ENCODE data around the gene ARHGAP32. TPM values are rescaled to one million over a fixed set of nuclear protein-coding genes. Genes with fewer than 3 reads are reported as not detected.

ARHGAP32 gene
- total RNA-seq, 1 donor = 4.9 TPM

- Histone ChIP-seq H3K9me3 (ENCODE audit: low read depth, low read length) (no peaks in the 10 kb centered on the region), H3K4me3 (ENCODE audit: low read length) (no peak overlapping the region), H3K4me1 (ENCODE audit: insufficient read depth, low read length) (no peaks in the 10 kb centered on the region), H3K27me3 (ENCODE audit: insufficient read depth, low read length) (no peaks in the 10 kb centered on the region)
These were observed 257.8 kb downstream of the ARHGAP32 start for GRCh38 chr11:128934351-128934750.

- H3K4me1 ChIP-seq (ENCODE audit: insufficient read depth, low read length) = no peaks in the 10 kb centered on the region
- H3K4me3 ChIP-seq (ENCODE audit: low read length) = no peak overlapping the region
- H3K27me3 ChIP-seq (ENCODE audit: insufficient read depth, low read length) = no peaks in the 10 kb centered on the region
- no peaks in the 10 kb centered on the region for H3K9me3 ChIP-seq (ENCODE audit: low read depth, low read length)
These were observed 258.5 kb downstream of the ARHGAP32 start for GRCh38 chr11:128933481-128934178.

GRCh38 chr11:128931668-128932067 is 260.5 kb downstream of the ARHGAP32 start:
- Histone ChIP-seq H3K4me1 (ENCODE audit: insufficient read depth, low read length) (peaks cover 9% of the 10 kb centered on the region), H3K9me3 (ENCODE audit: low read depth, low read length) (no peaks in the 10 kb centered on the region), H3K27me3 (ENCODE audit: insufficient read depth, low read length) (no peaks in the 10 kb centered on the region), H3K4me3 (ENCODE audit: low read length) (no peak overlapping the region)

GRCh38 chr11:128931066-128931465 is 261.1 kb downstream of the ARHGAP32 start:
- no peaks in the 10 kb centered on the region for H3K27me3 ChIP-seq (ENCODE audit: insufficient read depth, low read length)
- peaks cover 9% of the 10 kb centered on the region for H3K4me1 ChIP-seq (ENCODE audit: insufficient read depth, low read length)

GRCh38 chr11:128929991-128930390 is 262.1 kb downstream of the ARHGAP32 start:
- H3K9me3 ChIP-seq (ENCODE audit: low read depth, low read length) = no peaks in the 10 kb centered on the region
- no peaks in the 10 kb centered on the region for H3K27me3 ChIP-seq (ENCODE audit: insufficient read depth, low read length)
- peaks cover 9% of the 10 kb centered on the region for H3K4me1 ChIP-seq (ENCODE audit: insufficient read depth, low read length)
- H3K4me3 ChIP-seq (ENCODE audit: low read length) = no peak overlapping the region

More at GRCh38 chr11:128931066-128931465, 261.1 kb downstream of the ARHGAP32 start:
- no peaks in the 10 kb centered on the region for H3K9me3 ChIP-seq (ENCODE audit: low read depth, low read length)
- H3K4me3 ChIP-seq (ENCODE audit: low read length) = no peak overlapping the region

GRCh38 chr11:128929468-128929867 is 262.7 kb downstream of the ARHGAP32 start:
- peaks cover 9% of the 10 kb centered on the region for H3K4me1 ChIP-seq (ENCODE audit: insufficient read depth, low read length)
- H3K4me3 ChIP-seq (ENCODE audit: low read length) = no peak overlapping the region
- no peaks in the 10 kb centered on the region for H3K27me3 ChIP-seq (ENCODE audit: insufficient read depth, low read length)
- H3K9me3 ChIP-seq (ENCODE audit: low read depth, low read length) = no peaks in the 10 kb centered on the region

- Histone ChIP-seq H3K9me3 (ENCODE audit: low read depth, low read length) (no peaks in the 10 kb centered on the region), H3K4me3 (ENCODE audit: low read length) (no peak overlapping the region), H3K27me3 (ENCODE audit: insufficient read depth, low read length) (no peaks in the 10 kb centered on the region), H3K4me1 (ENCODE audit: insufficient read depth, low read length) (peaks cover 9% of the 10 kb centered on the region)
These were observed 263.7 kb downstream of the ARHGAP32 start for GRCh38 chr11:128928400-128928799.

- H3K9me3 ChIP-seq (ENCODE audit: low read depth, low read length) = no peaks in the 10 kb centered on the region
- H3K4me1 ChIP-seq (ENCODE audit: insufficient read depth, low read length) = peaks cover 9% of the 10 kb centered on the region
- H3K4me3 ChIP-seq (ENCODE audit: low read length) = no peak overlapping the region
- H3K27me3 ChIP-seq (ENCODE audit: insufficient read depth, low read length) = no peaks in the 10 kb centered on the region
These were observed 264.3 kb downstream of the ARHGAP32 start for GRCh38 chr11:128927683-128928336.

- Histone ChIP-seq H3K27me3 (ENCODE audit: insufficient read depth, low read length) (no peaks in the 10 kb centered on the region), H3K9me3 (ENCODE audit: low read depth, low read length) (no peaks in the 10 kb centered on the region), H3K4me3 (ENCODE audit: low read length) (no peak overlapping the region), H3K4me1 (ENCODE audit: insufficient read depth, low read length) (peaks cover 9% of the 10 kb centered on the region)
These were observed 265.0 kb downstream of the ARHGAP32 start for GRCh38 chr11:128927108-128927461.

GRCh38 chr11:128926437-128927107 is 265.6 kb downstream of the ARHGAP32 start:
- Histone ChIP-seq H3K9me3 (ENCODE audit: low read depth, low read length) (no peaks in the 10 kb centered on the region), H3K4me1 (ENCODE audit: insufficient read depth, low read length) (peaks cover 9% of the 10 kb centered on the region), H3K4me3 (ENCODE audit: low read length) (no peak overlapping the region), H3K27me3 (ENCODE audit: insufficient read depth, low read length) (no peaks in the 10 kb centered on the region)

GRCh38 chr11:128926000-128926399 is 266.1 kb downstream of the ARHGAP32 start:
- no peaks in the 10 kb centered on the region for H3K27me3 ChIP-seq (ENCODE audit: insufficient read depth, low read length)
- no peak overlapping the region for H3K4me3 ChIP-seq (ENCODE audit: low read length)
- H3K4me1 ChIP-seq (ENCODE audit: insufficient read depth, low read length) = peaks cover 9% of the 10 kb centered on the region
- H3K9me3 ChIP-seq (ENCODE audit: low read depth, low read length) = no peaks in the 10 kb centered on the region

- Histone ChIP-seq H3K4me3 (ENCODE audit: low read length) (no peak overlapping the region), H3K27me3 (ENCODE audit: insufficient read depth, low read length) (no peaks in the 10 kb centered on the region)
These were observed 266.9 kb downstream of the ARHGAP32 start for GRCh38 chr11:128925250-128925600.

GRCh38 chr11:128924510-128925249 is 267.4 kb downstream of the ARHGAP32 start:
- H3K27me3 ChIP-seq (ENCODE audit: insufficient read depth, low read length) = no peaks in the 10 kb centered on the region
- H3K4me1 ChIP-seq (ENCODE audit: insufficient read depth, low read length) = peaks cover 9% of the 10 kb centered on the region
- H3K9me3 ChIP-seq (ENCODE audit: low read depth, low read length) = no peaks in the 10 kb centered on the region
- no peak overlapping the region for H3K4me3 ChIP-seq (ENCODE audit: low read length)

More at GRCh38 chr11:128925250-128925600, 266.9 kb downstream of the ARHGAP32 start:
- Histone ChIP-seq H3K9me3 (ENCODE audit: low read depth, low read length) (no peaks in the 10 kb centered on the region), H3K4me1 (ENCODE audit: insufficient read depth, low read length) (peaks cover 9% of the 10 kb centered on the region)

- Histone ChIP-seq H3K27me3 (ENCODE audit: insufficient read depth, low read length) (no peaks in the 10 kb centered on the region), H3K4me3 (ENCODE audit: low read length) (no peak overlapping the region), H3K4me1 (ENCODE audit: insufficient read depth, low read length) (peaks cover 9% of the 10 kb centered on the region), H3K9me3 (ENCODE audit: low read depth, low read length) (no peaks in the 10 kb centered on the region)
These were observed 268.0 kb downstream of the ARHGAP32 start for GRCh38 chr11:128924104-128924503.

GRCh38 chr11:128921793-128922192 is 270.3 kb downstream of the ARHGAP32 start:
- no peaks in the 10 kb centered on the region for H3K27me3 ChIP-seq (ENCODE audit: insufficient read depth, low read length)
- no peaks in the 10 kb centered on the region for H3K4me1 ChIP-seq (ENCODE audit: insufficient read depth, low read length)
- H3K4me3 ChIP-seq (ENCODE audit: low read length) = no peak overlapping the region
- H3K9me3 ChIP-seq (ENCODE audit: low read depth, low read length) = no peaks in the 10 kb centered on the region
